ENCODE results near the gene COL4A2. TPM values are rescaled to one million over a fixed set of nuclear protein-coding genes. Genes with fewer than 3 reads are reported as not detected.
"Not testable (repeated sequence)": the region's sequence is repeated elsewhere in the genome, so short reads cannot be mapped to it uniquely, and the experiment has no call there.

Gene COL4A2
- total RNA-seq, 8 experiments from 2014 or later, result 3.5 to 379 (median 30.2) TPM

GRCh38 chr13:110317093-110317492 lies 10.0 kb downstream of the COL4A2 start:
- in situ Hi-C loops (cut with MboI; ENCODE audit: low pct_unique_long_range_greater_than_20kb in 2 of 9, low sequenced_read_pairs in 9 of 9, unreplicated experiment in 9 of 9), result no loop called here
- Histone ChIP-seq H3K27ac (no peak overlapping the region), H3K4me3 (no peak overlapping the region), H3K4me1 (replicated peaks in 1 of 2) (no peaks in the 10 kb centered on the region)
- no peak for ATAC-seq (replicated peaks in 6 of 8)
- WGBS, 10 experiments, result 94 to 100% (median 100%) methylated on average over 1 to 5 of the region's 5 CpGs; no CpG with 5 or more reads in 5 of the 10 experiments

DNA sequence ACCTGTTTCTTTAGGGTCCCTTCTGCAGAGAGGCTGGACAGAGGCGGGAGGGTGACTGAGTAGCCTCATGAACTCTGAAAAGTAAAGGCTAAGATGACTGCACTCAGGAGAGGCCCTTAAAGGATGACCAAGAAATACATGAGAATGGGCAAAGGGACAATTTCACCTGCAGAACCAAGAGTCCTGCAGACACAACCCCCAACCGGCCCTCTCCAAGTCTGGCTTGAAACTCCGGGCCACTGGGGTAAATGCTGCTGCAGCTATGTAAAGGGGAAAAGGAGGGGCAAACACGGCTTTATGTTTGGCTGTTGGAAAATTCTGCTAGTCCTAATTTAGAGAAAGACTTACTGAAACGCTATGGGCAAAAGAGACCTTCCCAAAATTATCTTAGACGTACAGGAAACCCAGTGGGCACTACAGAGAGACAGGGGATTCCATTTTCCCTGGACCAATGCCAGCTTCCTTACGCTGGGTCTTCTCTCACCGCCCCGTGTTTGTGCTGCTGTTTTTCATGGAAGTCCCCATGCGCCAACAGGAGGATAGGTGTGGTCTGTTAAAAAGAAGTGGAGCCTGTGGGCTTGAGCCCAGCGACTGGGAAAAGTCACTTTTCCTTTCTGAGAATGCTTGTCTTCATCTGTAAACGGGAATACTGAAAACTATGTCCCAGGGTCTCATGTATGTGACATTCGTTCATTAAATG lies 10.6 kb downstream of the COL4A2 start:
- in situ Hi-C loops (cut with MboI; ENCODE audit: low pct_unique_long_range_greater_than_20kb in 2 of 9, low sequenced_read_pairs in 9 of 9, unreplicated experiment in 9 of 9), result no loop called here
- Histone ChIP-seq H3K4me1 (replicated peaks in 1 of 2) (no peaks in the 10 kb centered on the region), H3K27ac (no peak overlapping the region), H3K4me3 (no peak overlapping the region)
- WGBS, 10 experiments, result 82 to 100% (median 93%) methylated on average over 1 to 11 of the region's 13 CpGs; no CpG with 5 or more reads in 2 of the 10 experiments
- no peak for ATAC-seq (replicated peaks in 6 of 8)

DNA sequence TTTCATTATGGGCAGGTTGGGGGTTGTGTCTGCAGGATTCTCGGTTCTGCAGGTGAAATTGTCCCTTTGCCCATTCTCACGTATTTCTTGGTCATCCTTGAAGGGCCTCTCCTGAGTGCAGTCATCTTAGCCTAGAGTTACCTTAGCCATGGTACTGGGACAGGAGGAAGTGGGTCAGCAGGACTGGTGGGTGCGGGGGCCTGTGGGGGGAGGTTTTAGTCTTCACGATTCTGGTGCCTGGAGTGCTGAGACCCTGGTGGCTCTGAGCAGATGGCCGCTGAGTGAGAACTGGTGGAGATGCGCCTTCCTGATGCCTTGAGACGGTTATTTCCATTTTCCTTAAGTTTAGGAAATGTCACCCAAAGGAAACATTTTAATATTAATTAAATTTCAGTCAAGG lies 11.8 kb downstream of the COL4A2 start:
- 50 to 100% (median 83%) methylated on average over 1 to 5 of the region's 7 CpGs; no CpG with 5 or more reads in 1 of the 10 experiments for WGBS, 10 experiments
- no peak for ATAC-seq (replicated peaks in 6 of 8)
- H3K4me1 ChIP-seq (replicated peaks in 1 of 2), result no peaks in the 10 kb centered on the region
- in situ Hi-C loops (cut with MboI; ENCODE audit: low pct_unique_long_range_greater_than_20kb in 2 of 9, low sequenced_read_pairs in 9 of 9, unreplicated experiment in 9 of 9), result no loop called here
- H3K4me3 ChIP-seq, result no peak overlapping the region
- no peak overlapping the region for H3K27ac ChIP-seq

DNA sequence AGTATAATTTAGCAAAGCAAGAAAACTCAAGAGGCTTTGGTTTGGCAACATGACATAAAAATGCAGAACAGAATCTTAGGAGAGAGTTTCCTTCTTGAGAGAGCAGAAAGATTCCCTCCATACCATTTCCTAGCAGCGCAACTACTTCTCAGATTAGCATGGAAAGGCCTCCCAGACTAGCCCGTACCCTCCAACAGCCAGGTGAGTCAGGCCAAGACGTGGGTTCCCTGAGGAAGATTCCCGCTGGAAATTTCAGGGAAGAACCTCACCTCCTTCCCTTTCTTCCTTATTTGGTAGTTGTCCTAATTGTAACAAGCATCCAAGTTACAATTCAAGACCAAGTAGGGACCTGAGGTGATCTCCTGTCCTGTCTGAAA lies 12.3 kb downstream of the COL4A2 start:
- no peak for ATAC-seq (replicated peaks in 6 of 8)
- Histone ChIP-seq H3K4me3 (no peak overlapping the region), H3K4me1 (replicated peaks in 1 of 2) (no peaks in the 10 kb centered on the region), H3K27ac (no peak overlapping the region)
- 0 to 89% (median 80%) methylated on average over 1 to 4 of the region's 4 CpGs; no CpG with 5 or more reads in 5 of the 10 experiments for WGBS, 10 experiments
- in situ Hi-C loops (cut with MboI; ENCODE audit: low pct_unique_long_range_greater_than_20kb in 2 of 9, low sequenced_read_pairs in 9 of 9, unreplicated experiment in 9 of 9), result no loop called here

- H3K4me1 ChIP-seq (replicated peaks in 1 of 2), result no peaks in the 10 kb centered on the region
- no peak overlapping the region for H3K4me3 ChIP-seq
- in situ Hi-C loops (cut with MboI; ENCODE audit: low pct_unique_long_range_greater_than_20kb in 2 of 9, low sequenced_read_pairs in 9 of 9, unreplicated experiment in 9 of 9), result no loop called here
- WGBS, 10 experiments, result 65 to 100% (median 88%) methylated on average over 1 to 11 of the region's 19 CpGs; no CpG with 5 or more reads in 1 of the 10 experiments
- no peak overlapping the region for H3K27ac ChIP-seq
- ATAC-seq (replicated peaks in 6 of 8), result peak in 3 of 8 experiments; percentile 9 to 49 (median 41)
These were observed 12.9 kb downstream of the COL4A2 start for GRCh38 chr13:110319774-110320509.

- in situ Hi-C loops (cut with MboI; ENCODE audit: low pct_unique_long_range_greater_than_20kb in 2 of 9, low sequenced_read_pairs in 9 of 9, unreplicated experiment in 9 of 9), result no loop called here
- 34 to 100% (median 52%) methylated on average over 1 to 2 of the region's 2 CpGs; no CpG with 5 or more reads in 1 of the 10 experiments for WGBS, 10 experiments
- H3K4me3 ChIP-seq, result no peak overlapping the region
- no peak for ATAC-seq (replicated peaks in 6 of 8)
- H3K4me1 ChIP-seq (replicated peaks in 1 of 2), result no peaks in the 10 kb centered on the region
- H3K27ac ChIP-seq, result no peak overlapping the region
These were observed 13.6 kb downstream of the COL4A2 start for GRCh38 chr13:110320645-110321044.

DNA sequence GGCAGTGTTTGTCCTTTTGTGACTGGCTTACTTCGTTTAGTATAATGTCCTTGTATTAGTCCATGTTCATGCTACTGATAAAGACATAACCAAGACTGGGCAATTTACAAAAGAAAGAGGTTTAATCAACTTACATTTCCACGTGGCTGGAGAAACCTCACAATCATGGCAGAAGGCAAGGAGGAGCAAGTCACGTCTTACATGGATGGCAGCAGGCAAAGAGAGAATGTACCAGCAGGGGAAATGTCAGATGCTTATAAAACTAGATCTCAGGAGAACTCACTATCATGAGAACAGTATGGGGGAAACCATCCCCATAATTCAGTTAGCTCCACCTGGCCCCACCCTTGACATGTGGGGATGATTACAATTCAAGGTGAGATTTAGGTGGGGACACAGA lies 14.5 kb downstream of the COL4A2 start:
- H3K27ac ChIP-seq; in situ Hi-C loops (cut with MboI; ENCODE audit: low pct_unique_long_range_greater_than_20kb in 2 of 9, low sequenced_read_pairs in 9 of 9, unreplicated experiment in 9 of 9); H3K4me1 ChIP-seq (replicated peaks in 1 of 2); H3K4me3 ChIP-seq; ATAC-seq (replicated peaks in 6 of 8): not testable (repeated sequence)
- 50 to 100% (median 85%) methylated on average over 1 to 3 of the region's 3 CpGs; no CpG with 5 or more reads in 1 of the 10 experiments for WGBS, 10 experiments

- in situ Hi-C loops (cut with MboI; ENCODE audit: low pct_unique_long_range_greater_than_20kb in 2 of 9, low sequenced_read_pairs in 9 of 9, unreplicated experiment in 9 of 9), result no loop called here
- H3K4me3 ChIP-seq, result no peak overlapping the region
- 80 to 93% (median 91%) methylated on average over 1 to 11 of the region's 16 CpGs; no CpG with 5 or more reads in 3 of the 10 experiments for WGBS, 10 experiments
- ATAC-seq (replicated peaks in 6 of 8), result no peak
- H3K27ac ChIP-seq, result no peak overlapping the region
- H3K4me1 ChIP-seq (replicated peaks in 1 of 2), result peaks cover 0 to 3% of the 10 kb centered on the region in 2 donors
These were observed 15.2 kb downstream of the COL4A2 start for GRCh38 chr13:110322126-110322827.

DNA sequence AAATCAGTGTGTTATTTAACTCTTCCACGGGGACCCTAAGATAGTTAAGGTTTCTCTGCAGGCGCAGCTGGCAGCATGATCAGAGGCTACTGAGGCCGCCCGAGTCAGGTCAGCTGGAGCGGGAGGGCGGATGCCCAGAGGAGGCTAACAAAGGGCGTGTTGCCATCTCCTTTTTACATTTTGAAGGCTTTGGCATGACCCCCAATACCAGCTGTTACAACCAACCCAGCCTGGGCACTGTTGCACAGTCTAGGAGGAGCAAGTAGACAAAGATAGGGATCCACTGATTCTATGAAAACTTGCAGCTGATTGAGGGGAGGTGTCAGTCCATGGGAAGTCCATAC lies 15.7 kb downstream of the COL4A2 start:
- Histone ChIP-seq H3K27ac (no peak overlapping the region), H3K4me3 (no peak overlapping the region), H3K4me1 (replicated peaks in 1 of 2) (peaks cover 0 to 4% of the 10 kb centered on the region in 2 donors)
- WGBS, 10 experiments, result 80 to 100% (median 91%) methylated on average over 1 to 7 of the region's 7 CpGs; no CpG with 5 or more reads in 4 of the 10 experiments
- ATAC-seq (replicated peaks in 6 of 8), result no peak
- in situ Hi-C loops (cut with MboI; ENCODE audit: low pct_unique_long_range_greater_than_20kb in 2 of 9, low sequenced_read_pairs in 9 of 9, unreplicated experiment in 9 of 9), result no loop called here

GRCh38 chr13:110323172-110323891 lies 16.2 kb downstream of the COL4A2 start:
- Histone ChIP-seq H3K27ac (no peak overlapping the region), H3K4me3 (no peak overlapping the region), H3K4me1 (replicated peaks in 1 of 2) (peaks cover 0 to 4% of the 10 kb centered on the region in 2 donors)
- in situ Hi-C loops (cut with MboI; ENCODE audit: low pct_unique_long_range_greater_than_20kb in 2 of 9, low sequenced_read_pairs in 9 of 9, unreplicated experiment in 9 of 9), result no loop called here
- WGBS, 10 experiments, result 13 to 100% (median 83%) methylated on average over 1 to 7 of the region's 8 CpGs; no CpG with 5 or more reads in 2 of the 10 experiments
- ATAC-seq (replicated peaks in 6 of 8), result no peak

DNA sequence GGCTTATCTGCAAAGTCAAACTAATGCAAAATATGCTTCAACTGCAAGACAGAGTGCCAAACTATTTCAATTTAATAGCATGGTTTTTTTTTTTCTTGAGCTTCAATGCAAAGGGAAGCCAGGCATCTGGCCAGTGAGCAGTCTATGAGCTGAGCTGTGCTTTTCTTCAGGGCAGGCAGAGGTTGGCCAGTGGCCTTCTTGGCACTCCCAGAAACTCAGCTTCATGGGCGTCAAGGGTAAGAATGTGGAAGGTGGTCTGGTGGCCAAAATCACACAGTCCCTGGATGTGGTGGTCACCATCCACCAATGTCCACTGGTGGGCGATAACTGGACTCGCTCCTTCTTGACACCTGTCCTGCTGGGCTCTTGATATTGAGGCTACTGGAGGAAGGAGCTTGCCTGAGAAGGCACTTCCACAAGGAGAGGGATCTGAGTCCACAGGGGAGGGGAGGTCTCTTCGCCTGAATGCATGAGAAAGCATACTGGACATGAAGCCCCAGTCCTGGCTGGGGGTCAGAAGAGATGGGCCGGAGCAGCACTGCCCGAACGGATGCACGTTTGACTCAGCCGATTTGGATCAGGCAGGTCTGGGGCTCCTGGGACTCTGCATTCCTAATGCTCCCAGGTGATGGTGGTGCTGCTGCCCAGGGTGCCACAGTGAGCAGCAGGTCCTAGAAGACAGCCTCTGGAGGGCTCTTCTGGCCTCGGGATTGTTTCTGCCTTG lies 17.1 kb downstream of the COL4A2 start:
- Histone ChIP-seq H3K27ac (no peak overlapping the region), H3K4me3 (no peak overlapping the region), H3K4me1 (replicated peaks in 1 of 2) (peaks cover 0 to 4% of the 10 kb centered on the region in 2 donors)
- ATAC-seq (replicated peaks in 6 of 8), result no peak
- in situ Hi-C loops (cut with MboI; ENCODE audit: low pct_unique_long_range_greater_than_20kb in 2 of 9, low sequenced_read_pairs in 9 of 9, unreplicated experiment in 9 of 9), result no loop called here
- 17 to 100% (median 100%) methylated on average over 1 to 3 of the region's 10 CpGs; no CpG with 5 or more reads in 3 of the 10 experiments for WGBS, 10 experiments

DNA sequence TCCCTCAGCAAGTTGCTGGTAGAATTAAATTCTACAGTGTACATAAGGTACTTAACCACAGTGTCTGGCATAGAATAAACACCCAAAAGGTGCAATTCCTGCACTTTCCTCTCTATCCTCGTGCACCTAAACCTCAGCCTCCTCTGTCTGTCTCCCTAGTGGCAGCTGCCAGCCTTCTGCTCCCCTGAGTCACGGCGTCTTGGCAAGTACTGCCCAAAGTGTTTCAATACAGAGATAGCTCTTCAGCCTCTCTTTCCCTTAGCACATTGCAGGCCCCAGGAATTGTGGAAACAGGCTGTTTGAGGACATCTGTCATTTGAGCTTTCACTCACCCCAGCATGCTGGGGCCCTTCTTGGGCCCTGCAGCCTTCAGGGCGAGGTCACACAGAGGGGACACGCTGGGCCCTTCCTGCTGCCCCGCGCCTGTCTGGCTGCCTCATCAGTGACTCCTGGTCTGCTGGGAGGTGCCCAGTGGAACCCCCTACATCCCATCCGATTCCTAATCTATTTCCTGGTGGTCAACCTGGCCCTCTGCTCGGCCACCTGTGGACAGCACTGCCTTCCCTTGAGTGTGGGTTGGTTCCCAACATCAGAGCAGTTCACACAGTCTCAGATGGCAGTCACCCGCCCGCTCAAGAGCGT lies 19.3 kb downstream of the COL4A2 start:
- in situ Hi-C loops (cut with MboI; ENCODE audit: low pct_unique_long_range_greater_than_20kb in 2 of 9, low sequenced_read_pairs in 9 of 9, unreplicated experiment in 9 of 9), result no loop called here
- H3K4me3 ChIP-seq, result no peak overlapping the region
- no peak for ATAC-seq (replicated peaks in 6 of 8)
- H3K4me1 ChIP-seq (replicated peaks in 1 of 2), result peaks cover 0 to 4% of the 10 kb centered on the region in 2 donors
- H3K27ac ChIP-seq, result no peak overlapping the region
- 81 to 100% (median 92%) methylated on average over 1 to 6 of the region's 12 CpGs; no CpG with 5 or more reads in 5 of the 10 experiments for WGBS, 10 experiments
